GM19372 (cell line): Measurements from ENCODE around the gene ZNF609.
A peak's percentile ranks its signal among the peaks of the same experiment; 100 is the strongest.
"Not testable (repeated sequence)": the region's sequence is repeated elsewhere in the genome, so short reads cannot be mapped to it uniquely, and the experiment has no call there.

ENCODE experiments used
- ATAC-seq: cut with Tn5 transposase; IDR thresholded peaks from one replicate; pipeline ENCODE4 v1.9.1; 2021; ENCODE audit warnings: mild to moderate bottlenecking, low read depth, moderate library complexity; ENCODE audit not compliant: unreplicated experiment

Gene ZNF609

GRCh38 chr15:64637412-64637811 lies 177.0 kb downstream of the ZNF609 start:
- no peak for ATAC-seq

- ATAC-seq = not testable (repeated sequence)
Measured at GRCh38 chr15:64639744-64640143, 179.4 kb downstream of the ZNF609 start.

- no peak for ATAC-seq
Measured at GRCh38 chr15:64640146-64640871, 179.9 kb downstream of the ZNF609 start.

- no peak for ATAC-seq
Measured at GRCh38 chr15:64642875-64643274, 182.5 kb downstream of the ZNF609 start.

- no peak for ATAC-seq
Measured at GRCh38 chr15:64643685-64644084, 183.3 kb downstream of the ZNF609 start.

- ATAC-seq = not testable (repeated sequence)
Measured at GRCh38 chr15:64644811-64645210, 184.4 kb downstream of the ZNF609 start.

GRCh38 chr15:64645995-64646394 lies 185.6 kb downstream of the ZNF609 start:
- ATAC-seq = no peak

- no peak for ATAC-seq
Measured at GRCh38 chr15:64647367-64647766, 187.0 kb downstream of the ZNF609 start.

- ATAC-seq = no peak
Measured at GRCh38 chr15:64650552-64650951, 190.2 kb downstream of the ZNF609 start.

- ATAC-seq = peak; percentile 70
Measured at GRCh38 chr15:64651601-64652191, 191.3 kb downstream of the ZNF609 start.

GRCh38 chr15:64653757-64654156 lies 193.4 kb downstream of the ZNF609 start:
- no peak for ATAC-seq

- ATAC-seq = no peak
Measured at GRCh38 chr15:64656508-64656907, 196.1 kb downstream of the ZNF609 start.

- ATAC-seq = no peak
Measured at GRCh38 chr15:64665179-64665578, 204.8 kb downstream of the ZNF609 start.

- ATAC-seq = no peak
Measured at GRCh38 chr15:64667736-64668161, 207.4 kb downstream of the ZNF609 start.

- no peak for ATAC-seq
Measured at GRCh38 chr15:64673866-64674265, 213.5 kb downstream of the ZNF609 start.

- no peak for ATAC-seq
Measured at GRCh38 chr15:64678126-64678819, 217.9 kb downstream of the ZNF609 start.

GRCh38 chr15:64680097-64680496 lies 219.7 kb downstream of the ZNF609 start:
- ATAC-seq = no peak

GRCh38 chr15:64681424-64682024 lies 221.1 kb downstream of the ZNF609 start:
- no peak for ATAC-seq

GRCh38 chr15:64682255-64682654 lies 221.9 kb downstream of the ZNF609 start:
- no peak for ATAC-seq

GRCh38 chr15:64683378-64683777 lies 223.0 kb downstream of the ZNF609 start:
- no peak for ATAC-seq

GRCh38 chr15:64685230-64685888 lies 225.0 kb downstream of the ZNF609 start:
- no peak for ATAC-seq
